ENCODE data around the gene RFX5.

GRCh38 chr1:151352021-151352718 lies 5.1 kb upstream of the RFX5 start:
- no peak for TF ChIP-seq CTCF (IDR thresholded peaks at IDR 0.05; ENCODE audit: low read depth, low read length, poor library complexity, severe bottlenecking)
- TF ChIP-seq EZH2phosphoT487 (IDR thresholded peaks at IDR 0.05; ENCODE audit: borderline replicate concordance, low read length): no peak
